Right lobe of liver (tissue), 6 donors: Measurements from ENCODE around the gene CRACDL. TPM values are rescaled to one million over a fixed set of nuclear protein-coding genes. Genes with fewer than 3 reads are reported as not detected.

ENCODE experiments used
- ATAC-seq, 4 donors: fragments of 200-7000 bp; cut with Tn5 transposase; one replicate each; pipeline ENCODE4 v1.9.1; 2020; ENCODE audit warnings: mild to moderate bottlenecking in 4 of 4, moderate library complexity in 4 of 4
- DNase-seq, 3 donors: peaks; one replicate each; pipeline ENCODE4 v3.0.0-alpha.2; 2020
- H3K27ac ChIP-seq, 3 donors: fragments of 200-600 bp; one replicate each; pipeline ENCODE4 v1.8.0; 2022
- H3K27me3 ChIP-seq, 2 donors: fragments of 200-600 bp; one replicate each; pipeline ENCODE4 v1.8.0; 2022
- H3K36me3 ChIP-seq, 4 donors: fragments of 200-600 bp; sonication (generic) in 1 of 4; one replicate each; pipeline versions ENCODE4 v1.5.1 to v1.8.0; 2017 to 2022; ENCODE audit warnings: control low read depth in 1 of 4
- H3K4me1 ChIP-seq, 4 donors: fragments of 200-600 bp; sonication (generic) in 1 of 4; one replicate each; pipeline versions ENCODE4 v1.5.1 to v1.8.0; 2017 to 2022; ENCODE audit warnings: control low read depth in 1 of 4
- H3K4me3 ChIP-seq, 3 donors: fragments of 200-600 bp; one replicate each; pipeline ENCODE4 v1.8.0; 2022
- H3K9me3 ChIP-seq, 4 donors: fragments of 200-600 bp; sonication (generic) in 1 of 4; one replicate each; pipeline versions ENCODE4 v1.5.1 to v1.8.0; 2017 to 2022; ENCODE audit warnings: control low read depth in 1 of 4
- CTCF ChIP-seq, 4 donors: fragments of 200-600 bp in 3 of 4; fragments of 450-650 bp in 1 of 4; IDR thresholded peaks; one replicate each; pipeline versions ENCODE4 v1.5.1 to v1.8.0; 2016 to 2022; ENCODE audit warnings: antibody characterized with exemption in 4 of 4, mild to moderate bottlenecking in 2 of 4
- POLR2A ChIP-seq: fragments of 450-650 bp; IDR thresholded peaks from one replicate; pipeline ENCODE4 v1.6.1; 2017; ENCODE audit warnings: antibody characterized with exemption, mild to moderate bottlenecking
- WGBS: methylation state at CpG from one replicate; pipeline ENCODE4 v1.1.6; 2018; ENCODE audit warnings: low coverage, low lambda C conversion rate; ENCODE audit not compliant: insufficient coverage; ENCODE audit errors: missing lambda C conversion rate; 5-methylcytosine and 5-hydroxymethylcytosine counted together
- intact Hi-C, 2 donors: fragments of 100-400 bp; cut with DNase I; formaldehyde crosslinking; loops; one replicate each; pipeline versions ENCODE4 v1.11.2 to v1.14.1; 2022
- total RNA-seq, 6 experiments: library from RNA; depleted of rRNA in 2 of 6; stranded (reverse); fragments of >200 nt in 2 of 6; fragmentation: NEBNext Ultra II Directional in 3 of 6; extraction: Animal tissue kit (Norgen Biotek cat#: 25700) in 3 of 6; gene quantifications; one replicate each; pipeline versions ENCODE4 v1.1.0 to v1.2.4, GENCODE V29; 2016 to 2023
- donor health status: DM: no; HTN: yes; CAD: no.
- donor health status: DM: no; HTN: no; CAD: no.
- donor health status: DM: no; HTN: no; CAD: no.
- donor health status: DM: no; HTN: yes; CAD: no.
- donor health status: DM: no; HTN: yes; CAD: no.

The CRACDL gene
- total RNA-seq, 6 experiments from 2014 or later: 0.12 to 0.56 (median 0.32) TPM

- WGBS: 38% methylated on average over 4 of the region's 4 CpGs
- Histone ChIP-seq H3K9me3 (no peaks in the 10 kb centered on the region), H3K27me3 (no peaks in the 10 kb centered on the region), H3K4me3 (no peak overlapping the region), H3K36me3 (no peaks in the 10 kb centered on the region), H3K27ac (no peak overlapping the region), H3K4me1 (no peaks in the 10 kb centered on the region)
- TF ChIP-seq CTCF (IDR thresholded peaks at IDR 0.05): no peak
- TF ChIP-seq POLR2A: no peak
- no peak for DNase-seq
- no peak for ATAC-seq
- intact Hi-C loops: no loop called here
Observed at GRCh38 chr2:98952966-98953365, 16.9 kb upstream of the CRACDL start.

- 61% methylated on average over 5 of the region's 5 CpGs for WGBS
- no peak for TF ChIP-seq CTCF (IDR thresholded peaks at IDR 0.05)
- no peak for TF ChIP-seq POLR2A
- Histone ChIP-seq H3K27ac (no peak overlapping the region), H3K9me3 (no peaks in the 10 kb centered on the region), H3K27me3 (no peaks in the 10 kb centered on the region), H3K4me3 (no peak overlapping the region), H3K36me3 (no peaks in the 10 kb centered on the region), H3K4me1 (no peaks in the 10 kb centered on the region)
- ATAC-seq: no peak
- DNase-seq: no peak
- intact Hi-C loops: no loop called here
Observed at GRCh38 chr2:98948956-98949739, 13.1 kb upstream of the CRACDL start.

- no peaks in the 10 kb centered on the region for H3K9me3 ChIP-seq
- no peaks in the 10 kb centered on the region for H3K27me3 ChIP-seq
- intact Hi-C loops: no loop called here
- no peak for DNase-seq
- ATAC-seq: no peak
- H3K27ac ChIP-seq: no peak overlapping the region
- WGBS: 58% methylated on average over 8 of the region's 8 CpGs
- H3K4me3 ChIP-seq: no peak overlapping the region
- H3K4me1 ChIP-seq: no peaks in the 10 kb centered on the region
- no peak for TF ChIP-seq CTCF (IDR thresholded peaks at IDR 0.05)
- TF ChIP-seq POLR2A: no peak
- no peaks in the 10 kb centered on the region for H3K36me3 ChIP-seq
Observed at GRCh38 chr2:98947554-98947953, 11.5 kb upstream of the CRACDL start.

GRCh38 chr2:98946855-98947254 is 10.8 kb upstream of the CRACDL start:
- Histone ChIP-seq H3K4me1 (no peaks in the 10 kb centered on the region), H3K27me3 (no peaks in the 10 kb centered on the region), H3K36me3 (no peaks in the 10 kb centered on the region), H3K9me3 (no peaks in the 10 kb centered on the region), H3K4me3 (no peak overlapping the region), H3K27ac (no peak overlapping the region)
- TF ChIP-seq POLR2A: no peak
- TF ChIP-seq CTCF (IDR thresholded peaks at IDR 0.05): no peak
- intact Hi-C loops: no loop called here
- no peak for ATAC-seq
- no peak for DNase-seq
- 75% methylated on average over 9 of the region's 9 CpGs for WGBS
